ENCODE measurements around the gene TSPAN14. TPM values are rescaled to one million over a fixed set of nuclear protein-coding genes. Genes with fewer than 3 reads are reported as not detected.
A peak's percentile ranks its signal among the peaks of the same experiment; 100 is the strongest.

TSPAN14 gene
- total and polyA plus RNA-seq, 5 donors from 2014 or later: 157 to 270 (median 190) TPM

GRCh38 chr10:80512031-80512526 lies 58.0 kb downstream of the TSPAN14 start:
- no peak overlapping the region for H3K4me3 ChIP-seq (ENCODE audit: low read depth, low read length)
- peaks cover 96% of the 10 kb centered on the region for H3K36me3 ChIP-seq (ENCODE audit: control insufficient read depth, insufficient read depth, low read length)
- ATAC-seq (ENCODE audit: low read depth in 2 of 2) (no peak), DNase-seq (no peak)
- Mint-ChIP-seq H3K27me3 (no peaks in the 10 kb centered on the region), H3K9me3 (no peaks in the 10 kb centered on the region), H3K4me3 (peak overlapping the region in 1 of 4 donors; percentile 22), H3K27ac (peak overlapping the region; percentile 42 to 90 (median 81)), H3K4me1 (peaks cover 6 to 32% (median 22%) of the 10 kb centered on the region in 4 donors), H3K36me3 (peaks cover 54% of the 10 kb centered on the region)
- H3K27me3 ChIP-seq (ENCODE audit: control insufficient read depth, insufficient read depth, low read length): no peaks in the 10 kb centered on the region
- H3K9me3 ChIP-seq (ENCODE audit: control insufficient read depth in 2 of 2, low read length in 2 of 2): no peaks in the 10 kb centered on the region
- peaks cover 4% of the 10 kb centered on the region for H3K4me1 ChIP-seq (ENCODE audit: control insufficient read depth, insufficient read depth, low read length, poor library complexity, severe bottlenecking)
- H3K27ac ChIP-seq (ENCODE audit: insufficient read depth, low read length, poor library complexity, severe bottlenecking): peak overlapping the region; percentile 47

GRCh38 chr10:80513106-80513505 lies 59.0 kb downstream of the TSPAN14 start:
- H3K36me3 ChIP-seq (ENCODE audit: control insufficient read depth, insufficient read depth, low read length): peaks cover 98% of the 10 kb centered on the region
- no peak overlapping the region for H3K27ac ChIP-seq (ENCODE audit: insufficient read depth, low read length, poor library complexity, severe bottlenecking)
- DNase-seq: no peak
- no peaks in the 10 kb centered on the region for H3K9me3 Mint-ChIP-seq
- H3K9me3 ChIP-seq (ENCODE audit: control insufficient read depth in 2 of 2, low read length in 2 of 2): no peaks in the 10 kb centered on the region
- no peak overlapping the region for H3K4me3 Mint-ChIP-seq
- H3K27ac Mint-ChIP-seq: peak overlapping the region in 2 of 3 donors; percentile 74 to 81
- H3K4me1 Mint-ChIP-seq: peaks cover 4 to 27% (median 20%) of the 10 kb centered on the region in 4 donors
- no peak overlapping the region for H3K4me3 ChIP-seq (ENCODE audit: low read depth, low read length)
- peaks cover 4% of the 10 kb centered on the region for H3K4me1 ChIP-seq (ENCODE audit: control insufficient read depth, insufficient read depth, low read length, poor library complexity, severe bottlenecking)
- H3K27me3 ChIP-seq (ENCODE audit: control insufficient read depth, insufficient read depth, low read length): no peaks in the 10 kb centered on the region
- no peak for ATAC-seq (ENCODE audit: low read depth in 2 of 2)
- H3K27me3 Mint-ChIP-seq: no peaks in the 10 kb centered on the region
- H3K36me3 Mint-ChIP-seq: peaks cover 52% of the 10 kb centered on the region

- no peak overlapping the region for H3K27ac ChIP-seq (ENCODE audit: insufficient read depth, low read length, poor library complexity, severe bottlenecking)
These were observed 61.4 kb downstream of the TSPAN14 start for GRCh38 chr10:80515511-80515910.

GRCh38 chr10:80515941-80516340 lies 61.8 kb downstream of the TSPAN14 start:
- H3K27ac ChIP-seq (ENCODE audit: insufficient read depth, low read length, poor library complexity, severe bottlenecking): no peak overlapping the region
- DNase-seq: no peak
- ATAC-seq (ENCODE audit: low read depth in 2 of 2): no peak
- peaks cover 57% of the 10 kb centered on the region for H3K36me3 Mint-ChIP-seq
- no peaks in the 10 kb centered on the region for H3K9me3 Mint-ChIP-seq
- peak overlapping the region in 2 of 3 donors; percentile 14 to 26 for H3K27ac Mint-ChIP-seq
- H3K27me3 ChIP-seq (ENCODE audit: control insufficient read depth, insufficient read depth, low read length): no peaks in the 10 kb centered on the region
- no peak overlapping the region for H3K4me3 ChIP-seq (ENCODE audit: low read depth, low read length)
- H3K4me3 Mint-ChIP-seq: no peak overlapping the region
- peaks cover 4% of the 10 kb centered on the region for H3K4me1 ChIP-seq (ENCODE audit: control insufficient read depth, insufficient read depth, low read length, poor library complexity, severe bottlenecking)
- no peaks in the 10 kb centered on the region for H3K9me3 ChIP-seq (ENCODE audit: control insufficient read depth in 2 of 2, low read length in 2 of 2)
- peaks cover 99% of the 10 kb centered on the region for H3K36me3 ChIP-seq (ENCODE audit: control insufficient read depth, insufficient read depth, low read length)
- H3K4me1 Mint-ChIP-seq: peaks cover 4 to 24% (median 21%) of the 10 kb centered on the region in 4 donors
- H3K27me3 Mint-ChIP-seq: no peaks in the 10 kb centered on the region

More at GRCh38 chr10:80515511-80515910, 61.4 kb downstream of the TSPAN14 start:
- H3K4me3 ChIP-seq (ENCODE audit: low read depth, low read length): no peak overlapping the region
- H3K27me3 ChIP-seq (ENCODE audit: control insufficient read depth, insufficient read depth, low read length): no peaks in the 10 kb centered on the region
- H3K36me3 ChIP-seq (ENCODE audit: control insufficient read depth, insufficient read depth, low read length): peaks cover 99% of the 10 kb centered on the region
- no peak for DNase-seq
- ATAC-seq (ENCODE audit: low read depth in 2 of 2): no peak
- Mint-ChIP-seq H3K4me3 (no peak overlapping the region), H3K27me3 (no peaks in the 10 kb centered on the region), H3K36me3 (peaks cover 54% of the 10 kb centered on the region), H3K4me1 (peaks cover 4 to 23% (median 21%) of the 10 kb centered on the region in 4 donors), H3K27ac (peak overlapping the region in 1 of 3 donors; percentile 26), H3K9me3 (no peaks in the 10 kb centered on the region)
- H3K4me1 ChIP-seq (ENCODE audit: control insufficient read depth, insufficient read depth, low read length, poor library complexity, severe bottlenecking): peaks cover 4% of the 10 kb centered on the region
- no peaks in the 10 kb centered on the region for H3K9me3 ChIP-seq (ENCODE audit: control insufficient read depth in 2 of 2, low read length in 2 of 2)

GRCh38 chr10:80516506-80517075 lies 62.5 kb downstream of the TSPAN14 start:
- H3K36me3 ChIP-seq (ENCODE audit: control insufficient read depth, insufficient read depth, low read length): peaks cover 98% of the 10 kb centered on the region
- H3K9me3 ChIP-seq (ENCODE audit: control insufficient read depth in 2 of 2, low read length in 2 of 2): no peaks in the 10 kb centered on the region
- Mint-ChIP-seq H3K4me3 (no peak overlapping the region), H3K27me3 (no peaks in the 10 kb centered on the region), H3K4me1 (peaks cover 4 to 18% (median 17%) of the 10 kb centered on the region in 4 donors), H3K9me3 (no peaks in the 10 kb centered on the region), H3K27ac (peak overlapping the region in 2 of 3 donors; percentile 60 to 70), H3K36me3 (peaks cover 51% of the 10 kb centered on the region)
- ATAC-seq (ENCODE audit: low read depth in 2 of 2): no peak
- DNase-seq: no peak
- no peak overlapping the region for H3K27ac ChIP-seq (ENCODE audit: insufficient read depth, low read length, poor library complexity, severe bottlenecking)
- no peak overlapping the region for H3K4me3 ChIP-seq (ENCODE audit: low read depth, low read length)
- H3K27me3 ChIP-seq (ENCODE audit: control insufficient read depth, insufficient read depth, low read length): no peaks in the 10 kb centered on the region
- peaks cover 2% of the 10 kb centered on the region for H3K4me1 ChIP-seq (ENCODE audit: control insufficient read depth, insufficient read depth, low read length, poor library complexity, severe bottlenecking)

GRCh38 chr10:80517416-80518142 lies 63.5 kb downstream of the TSPAN14 start:
- Mint-ChIP-seq H3K36me3 (peaks cover 43% of the 10 kb centered on the region), H3K9me3 (no peaks in the 10 kb centered on the region), H3K27me3 (no peaks in the 10 kb centered on the region), H3K4me3 (no peak overlapping the region), H3K27ac (peak overlapping the region in 1 of 3 donors; percentile 70), H3K4me1 (peaks cover 4 to 15% (median 13%) of the 10 kb centered on the region in 4 donors)
- no peaks in the 10 kb centered on the region for H3K27me3 ChIP-seq (ENCODE audit: control insufficient read depth, insufficient read depth, low read length)
- peaks cover 89% of the 10 kb centered on the region for H3K36me3 ChIP-seq (ENCODE audit: control insufficient read depth, insufficient read depth, low read length)
- ATAC-seq (ENCODE audit: low read depth in 2 of 2) (no peak), DNase-seq (no peak)
- H3K27ac ChIP-seq (ENCODE audit: insufficient read depth, low read length, poor library complexity, severe bottlenecking): no peak overlapping the region
- no peaks in the 10 kb centered on the region for H3K9me3 ChIP-seq (ENCODE audit: control insufficient read depth in 2 of 2, low read length in 2 of 2)
- no peaks in the 10 kb centered on the region for H3K4me1 ChIP-seq (ENCODE audit: control insufficient read depth, insufficient read depth, low read length, poor library complexity, severe bottlenecking)
- H3K4me3 ChIP-seq (ENCODE audit: low read depth, low read length): no peak overlapping the region

GRCh38 chr10:80518143-80518806 lies 64.2 kb downstream of the TSPAN14 start:
- Mint-ChIP-seq H3K36me3 (peaks cover 41% of the 10 kb centered on the region), H3K9me3 (no peaks in the 10 kb centered on the region), H3K27me3 (no peaks in the 10 kb centered on the region), H3K27ac (peak overlapping the region in 2 of 3 donors; percentile 24 to 75), H3K4me1 (peaks cover 4 to 16% (median 13%) of the 10 kb centered on the region in 4 donors), H3K4me3 (peak overlapping the region in 1 of 4 donors; percentile 6)
- no peaks in the 10 kb centered on the region for H3K4me1 ChIP-seq (ENCODE audit: control insufficient read depth, insufficient read depth, low read length, poor library complexity, severe bottlenecking)
- ATAC-seq (ENCODE audit: low read depth in 2 of 2) (no peak), DNase-seq (no peak)
- H3K9me3 ChIP-seq (ENCODE audit: control insufficient read depth in 2 of 2, low read length in 2 of 2): no peaks in the 10 kb centered on the region
- H3K27me3 ChIP-seq (ENCODE audit: control insufficient read depth, insufficient read depth, low read length): no peaks in the 10 kb centered on the region
- H3K27ac ChIP-seq (ENCODE audit: insufficient read depth, low read length, poor library complexity, severe bottlenecking): no peak overlapping the region
- H3K4me3 ChIP-seq (ENCODE audit: low read depth, low read length): no peak overlapping the region
- peaks cover 82% of the 10 kb centered on the region for H3K36me3 ChIP-seq (ENCODE audit: control insufficient read depth, insufficient read depth, low read length)
